Measurements from ENCODE around the gene CEP20.

DNA sequence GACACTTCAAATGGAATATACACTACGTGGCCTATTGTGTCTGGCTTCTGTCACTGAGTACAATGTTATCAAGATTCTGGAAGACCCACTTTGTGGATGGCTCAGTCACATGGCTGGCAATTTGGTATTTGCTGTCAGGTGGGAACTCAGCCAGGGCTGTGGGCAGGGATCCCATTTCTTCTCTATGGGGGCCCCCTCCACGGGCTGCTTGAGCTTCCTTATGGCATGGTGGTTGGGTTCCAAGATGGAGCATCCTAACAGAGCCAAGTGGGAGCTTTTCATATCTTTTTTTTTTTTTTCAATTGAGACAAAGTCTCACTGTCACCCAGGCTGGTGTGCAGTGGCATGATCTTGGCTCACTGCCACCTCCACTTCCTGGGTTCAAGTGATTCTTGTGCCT lies 18.0 kb upstream of the CEP20 start:
- TF ChIP-seq POLR2AphosphoS5 (IDR thresholded peaks at IDR 0.05; ENCODE audit: borderline replicate concordance, low read depth, low read length) (no peak), EZH2 (IDR thresholded peaks at IDR 0.05) (no peak), FOXP2 (optimal IDR thresholded peaks at IDR 0.05; ENCODE audit: control extremely low read depth, extremely low read length, insufficient read depth) (no peak)
